LNCAP (cell line): Measurements from ENCODE around the gene MYO7B.

ENCODE experiments used
- CTCF ChIP-seq: fragments of 450-650 bp; IDR thresholded peaks from 2 replicates; pipeline ENCODE4 v1.5.1; 2017; ENCODE audit warnings: mild to moderate bottlenecking

The MYO7B gene

GRCh38 chr2:127634626-127635379 lies 99.3 kb downstream of the MYO7B start:
- TF ChIP-seq CTCF = no peak

GRCh38 chr2:127635380-127636237 lies 100.1 kb downstream of the MYO7B start:
- TF ChIP-seq CTCF = no peak

GRCh38 chr2:127636248-127637235 lies 101.1 kb downstream of the MYO7B start:
- TF ChIP-seq CTCF = no peak

- no peak for TF ChIP-seq CTCF
Observed at GRCh38 chr2:127637236-127637630, 101.8 kb downstream of the MYO7B start.

- no peak for TF ChIP-seq CTCF
Observed at GRCh38 chr2:127637725-127638252, 102.3 kb downstream of the MYO7B start.

GRCh38 chr2:127638361-127639110 lies 103.1 kb downstream of the MYO7B start:
- TF ChIP-seq CTCF = no peak
